Hepatocyte (in vitro differentiated cells): Measurements from ENCODE around the gene PRSS27. TPM values are rescaled to one million over a fixed set of nuclear protein-coding genes. Genes with fewer than 3 reads are reported as not detected.
A peak's percentile ranks its signal among the peaks of the same experiment; 100 is the strongest.

Experiments used
- DNase-seq: peaks from one replicate; pipeline ENCODE4 v3.0.0-alpha.2; 2016; ENCODE audit warnings: low spot score
- H2AFZ ChIP-seq: fragments of 200-600 bp; sonication (generic); 2 replicates; pipeline ENCODE4 v1.6.0; 2016; ENCODE audit warnings: antibody characterized with exemption, mild to moderate bottlenecking
- H3K27ac ChIP-seq: fragments of 200-600 bp; sonication (generic); 2 replicates; pipeline ENCODE4 v1.5.1; 2016; ENCODE audit warnings: mild to moderate bottlenecking
- H3K27me3 ChIP-seq: fragments of 200-600 bp; sonication (generic); 2 replicates; pipeline ENCODE4 v1.6.1; 2016
- H3K36me3 ChIP-seq: fragments of 200-600 bp; sonication (generic); replicated peaks from 2 replicates; pipeline ENCODE4 v1.5.1; 2016; ENCODE audit warnings: low read depth; ENCODE audit not compliant: insufficient read depth
- H3K4me1 ChIP-seq: fragments of 200-600 bp; sonication (generic); 2 replicates; pipeline ENCODE4 v1.5.1; 2016; ENCODE audit warnings: mild to moderate bottlenecking, moderate library complexity; ENCODE audit not compliant: insufficient read depth
- H3K4me2 ChIP-seq: fragments of 200-600 bp; sonication (generic); 2 replicates; pipeline ENCODE4 v1.6.0; 2016
- H3K4me3 ChIP-seq: fragments of 200-600 bp; sonication (generic); 2 replicates; pipeline ENCODE4 v1.5.1; 2016; ENCODE audit warnings: mild to moderate bottlenecking
- H3K79me2 ChIP-seq: fragments of 200-600 bp; sonication (generic); 2 replicates; pipeline ENCODE4 v1.6.0; 2017; ENCODE audit warnings: mild to moderate bottlenecking
- H3K9me2 ChIP-seq: fragments of 200-600 bp; sonication (generic); replicated peaks from 2 replicates; pipeline ENCODE4 v1.6.0; 2017; ENCODE audit warnings: mild to moderate bottlenecking; ENCODE audit not compliant: insufficient read depth
- H3K9me3 ChIP-seq: fragments of 200-600 bp; sonication (generic); 2 replicates; pipeline ENCODE4 v1.5.1; 2016; ENCODE audit warnings: low read depth, mild to moderate bottlenecking
- H4K20me1 ChIP-seq: fragments of 200-600 bp; sonication (generic); 2 replicates; pipeline ENCODE4 v1.6.0; 2016; ENCODE audit warnings: mild to moderate bottlenecking; ENCODE audit not compliant: insufficient read depth, poor library complexity, severe bottlenecking
- EZH2 ChIP-seq: fragments of 200-600 bp; sonication (generic); IDR thresholded peaks from 2 replicates; pipeline ENCODE4 v1.6.1; 2016; ENCODE audit warnings: antibody characterized with exemption, mild to moderate bottlenecking, borderline replicate concordance
- EZH2phosphoT487 ChIP-seq: fragments of 200-600 bp; sonication (generic); IDR thresholded peaks from one replicate; pipeline ENCODE4 v1.6.1; 2018; ENCODE audit warnings: antibody characterized with exemption, mild to moderate bottlenecking, low read depth, moderate library complexity; ENCODE audit not compliant: unreplicated experiment, severe bottlenecking
- WGBS: methylation state at CpG from one replicate; pipeline ENCODE4 v1.1.6; 2016; ENCODE audit warnings: low lambda C conversion rate; ENCODE audit errors: missing lambda C conversion rate; 5-methylcytosine and 5-hydroxymethylcytosine counted together
- polyA plus RNA-seq: library from polyadenylated mRNA; unstranded; fragments of >200 nt; fragmentation: Nextera tagmentation; extraction: Ambion mirVana; gene quantifications from 2 replicates; pipeline ENCODE4 v1.2.1, GENCODE V29; 2016
- total RNA-seq: library from RNA; depleted of rRNA; stranded (reverse); fragments of >200 nt; gene quantifications from 2 replicates; pipeline ENCODE4 v1.2.3, GENCODE V29; 2014
- TF ChIP-seq, protein P1 (sequence below): fragments of 200-600 bp; sonication (generic); IDR thresholded peaks from 2 replicates; pipeline ENCODE4 v1.5.1; 2016; ENCODE audit warnings: antibody characterized with exemption, mild to moderate bottlenecking; ENCODE audit not compliant: poor library complexity

Gene PRSS27
- total and polyA plus RNA-seq, 2 experiments from 2014 or later, result 1.4 TPM

DNA sequence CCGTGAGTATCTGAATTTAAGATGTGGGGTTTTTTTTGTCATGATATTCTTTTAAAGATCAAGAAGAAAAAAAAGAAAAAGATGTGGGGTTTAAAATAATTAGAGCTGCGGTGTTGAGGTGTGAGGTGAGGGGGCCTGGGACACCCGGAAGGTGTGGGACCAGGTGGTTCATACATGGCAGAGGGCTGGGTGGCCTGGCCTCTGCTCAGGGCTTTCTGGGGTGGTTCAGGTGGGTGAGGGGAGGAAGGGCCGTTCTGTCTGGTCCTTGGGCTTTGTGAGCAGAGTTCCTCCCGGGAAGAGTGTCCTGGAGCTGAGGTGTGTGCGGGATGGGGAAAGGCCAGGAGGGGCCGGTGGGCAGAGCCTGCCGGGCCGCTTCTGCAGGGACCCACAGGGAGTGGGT lies 5.0 kb downstream of the PRSS27 start:
- Histone ChIP-seq H3K4me3 (no peak overlapping the region), H3K36me3 (no peaks in the 10 kb centered on the region), H2AFZ (no peak overlapping the region), H3K9me3 (no peaks in the 10 kb centered on the region), H4K20me1 (no peaks in the 10 kb centered on the region), H3K27ac (no peak overlapping the region), H3K27me3 (no peaks in the 10 kb centered on the region), H3K79me2 (no peaks in the 10 kb centered on the region), H3K9me2 (no peaks in the 10 kb centered on the region), H3K4me2 (peak overlapping the region; percentile 70), H3K4me1 (peaks cover 4% of the 10 kb centered on the region)
- no peak for TF ChIP-seq EZH2
- TF ChIP-seq EZH2phosphoT487, result no peak
- TF ChIP-seq, protein P1, sequence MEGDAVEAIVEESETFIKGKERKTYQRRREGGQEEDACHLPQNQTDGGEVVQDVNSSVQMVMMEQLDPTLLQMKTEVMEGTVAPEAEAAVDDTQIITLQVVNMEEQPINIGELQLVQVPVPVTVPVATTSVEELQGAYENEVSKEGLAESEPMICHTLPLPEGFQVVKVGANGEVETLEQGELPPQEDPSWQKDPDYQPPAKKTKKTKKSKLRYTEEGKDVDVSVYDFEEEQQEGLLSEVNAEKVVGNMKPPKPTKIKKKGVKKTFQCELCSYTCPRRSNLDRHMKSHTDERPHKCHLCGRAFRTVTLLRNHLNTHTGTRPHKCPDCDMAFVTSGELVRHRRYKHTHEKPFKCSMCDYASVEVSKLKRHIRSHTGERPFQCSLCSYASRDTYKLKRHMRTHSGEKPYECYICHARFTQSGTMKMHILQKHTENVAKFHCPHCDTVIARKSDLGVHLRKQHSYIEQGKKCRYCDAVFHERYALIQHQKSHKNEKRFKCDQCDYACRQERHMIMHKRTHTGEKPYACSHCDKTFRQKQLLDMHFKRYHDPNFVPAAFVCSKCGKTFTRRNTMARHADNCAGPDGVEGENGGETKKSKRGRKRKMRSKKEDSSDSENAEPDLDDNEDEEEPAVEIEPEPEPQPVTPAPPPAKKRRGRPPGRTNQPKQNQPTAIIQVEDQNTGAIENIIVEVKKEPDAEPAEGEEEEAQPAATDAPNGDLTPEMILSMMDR, result no peak
- DNase-seq, result no peak
- WGBS, result 43% methylated on average over 9 of the region's 9 CpGs

DNA sequence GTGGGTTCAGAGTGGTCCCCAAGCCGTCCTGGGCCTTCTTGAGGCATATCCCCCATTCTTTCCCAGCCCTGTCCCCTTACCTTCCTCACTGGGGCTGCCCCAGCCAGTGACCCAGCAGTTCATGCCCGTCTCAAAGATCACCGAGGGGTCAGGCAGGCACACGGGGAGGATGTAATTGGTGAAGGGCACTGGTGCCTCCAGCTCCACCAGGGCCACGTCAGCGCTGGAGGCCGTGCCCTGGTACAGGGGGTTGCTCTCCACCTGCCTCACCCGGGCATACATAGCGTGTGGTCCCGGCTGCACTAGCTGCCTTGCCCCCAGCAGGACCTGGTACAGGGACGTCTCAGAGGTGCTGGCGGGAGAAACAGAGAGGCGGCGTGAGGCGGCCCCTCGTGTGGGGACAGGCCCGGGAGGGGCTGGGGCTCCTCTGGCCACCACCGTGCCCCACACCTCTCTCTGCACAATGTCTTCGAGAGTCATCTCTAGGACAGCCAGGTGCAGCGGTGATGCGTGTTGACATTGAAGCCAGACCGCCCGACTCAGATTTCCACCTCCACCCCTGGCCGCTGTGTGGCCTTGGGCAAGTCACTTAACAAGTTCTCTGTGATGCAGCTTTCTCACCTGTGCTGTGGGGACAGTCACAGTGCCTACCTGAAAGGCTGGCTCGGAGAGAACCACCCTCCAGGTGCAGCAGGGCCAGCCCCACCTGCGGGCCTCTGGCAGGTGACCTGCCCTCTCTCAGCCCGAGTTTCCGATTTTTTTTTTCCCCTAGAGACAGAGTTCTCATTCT lies 5.8 kb downstream of the PRSS27 start:
- TF ChIP-seq, protein P1, result no peak
- TF ChIP-seq EZH2 (no peak), EZH2phosphoT487 (no peak)
- no peaks in the 10 kb centered on the region for H4K20me1 ChIP-seq
- no peak overlapping the region for H2AFZ ChIP-seq
- H3K27me3 ChIP-seq, result no peaks in the 10 kb centered on the region
- no peaks in the 10 kb centered on the region for H3K9me3 ChIP-seq
- DNase-seq, result no peak
- no peaks in the 10 kb centered on the region for H3K36me3 ChIP-seq
- no peak overlapping the region for H3K27ac ChIP-seq
- H3K4me3 ChIP-seq, result no peak overlapping the region
- WGBS, result 88% methylated on average over 28 of the region's 28 CpGs
- no peaks in the 10 kb centered on the region for H3K79me2 ChIP-seq
- no peak overlapping the region for H3K4me2 ChIP-seq
- no peaks in the 10 kb centered on the region for H3K9me2 ChIP-seq
- H3K4me1 ChIP-seq, result peaks cover 4% of the 10 kb centered on the region

DNA sequence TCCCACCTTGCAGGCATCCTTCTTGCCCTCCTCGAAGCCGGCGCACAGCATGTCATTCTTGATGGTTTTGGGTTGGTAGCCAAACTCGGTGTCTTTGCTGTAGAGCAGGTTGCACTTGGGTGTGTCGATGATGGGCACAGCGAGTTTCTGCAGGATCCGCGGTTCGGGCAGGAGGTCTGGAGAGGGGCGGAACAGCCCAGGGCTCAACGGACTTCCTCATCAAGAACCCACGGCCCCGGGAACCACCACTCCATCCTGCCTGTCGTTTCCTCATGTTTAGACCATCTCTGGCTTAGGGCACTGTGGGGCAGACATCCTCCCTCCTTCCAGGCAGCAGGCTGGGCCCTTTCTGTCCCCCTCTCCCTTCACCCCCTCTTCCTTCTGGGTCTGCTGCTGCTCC lies 6.5 kb downstream of the PRSS27 start:
- H3K4me3 ChIP-seq, result no peak overlapping the region
- H3K27me3 ChIP-seq, result no peaks in the 10 kb centered on the region
- peaks cover 4% of the 10 kb centered on the region for H3K4me1 ChIP-seq
- 87% methylated on average over 14 of the region's 14 CpGs for WGBS
- no peaks in the 10 kb centered on the region for H4K20me1 ChIP-seq
- no peak overlapping the region for H3K27ac ChIP-seq
- no peak overlapping the region for H3K4me2 ChIP-seq
- no peaks in the 10 kb centered on the region for H3K9me3 ChIP-seq
- H3K79me2 ChIP-seq, result no peaks in the 10 kb centered on the region
- TF ChIP-seq EZH2phosphoT487 (no peak), EZH2 (no peak)
- TF ChIP-seq, protein P1, result no peak
- no peak overlapping the region for H2AFZ ChIP-seq
- H3K9me2 ChIP-seq, result no peaks in the 10 kb centered on the region
- no peaks in the 10 kb centered on the region for H3K36me3 ChIP-seq
- no peak for DNase-seq
